OCI-LY7 (cell line): ENCODE data around the gene CDC6. TPM values are rescaled to one million over a fixed set of nuclear protein-coding genes. Genes with fewer than 3 reads are reported as not detected.
A peak's percentile ranks its signal among the peaks of the same experiment; 100 is the strongest.

Experiments
- BruUV-seq: library from RNA; stranded (reverse); fragments of 400-500 nt; replicated peaks from 2 replicates; lab custom pipeline; 2021; lab: Mats Ljungman, UMichigan
- CTCF ChIA-PET: fragments of 300-600 bp; sonication (Branson Sonifier 250); formaldehyde crosslinking; loops from one replicate; lab custom pipeline; 2022; ENCODE audit warnings: antibody characterized with exemption; ENCODE audit not compliant: unreplicated experiment; lab: Charles Lee
- POLR2A ChIA-PET: fragments of 300-600 bp; sonication (Branson Sonifier 250); formaldehyde crosslinking; loops from one replicate; lab custom pipeline; 2022; ENCODE audit warnings: antibody characterized with exemption; lab: Charles Lee
- DNase-seq: peaks from one replicate; pipeline ENCODE4 v3.0.0-alpha.2; 2015; ENCODE audit warnings: low spot score
- H2AFZ ChIP-seq: fragments of 200-600 bp; sonication (generic), shearing (Covaris generic); 2 replicates; pipeline ENCODE4 v1.6.1; 2014; ENCODE audit warnings: mild to moderate bottlenecking, antibody characterized with exemption, low read length, moderate library complexity
- H3K27ac ChIP-seq: fragments of 200-600 bp; sonication (generic); 2 replicates; pipeline ENCODE4 v1.5.1; 2014; ENCODE audit warnings: mixed run types, low read depth, mild to moderate bottlenecking, moderate library complexity, low read length, inconsistent platforms; ENCODE audit not compliant: poor library complexity, severe bottlenecking
- H3K36me3 ChIP-seq: fragments of 200-600 bp; sonication (generic); 2 replicates; pipeline ENCODE4 v1.6.1; 2014; ENCODE audit warnings: mild to moderate bottlenecking, antibody characterized with exemption, low read length, moderate library complexity, mixed read lengths; ENCODE audit not compliant: insufficient read depth
- H3K4me1 ChIP-seq: fragments of 200-600 bp; sonication (generic); 2 replicates; pipeline ENCODE4 v1.5.1; 2014; ENCODE audit warnings: mild to moderate bottlenecking, low read length; ENCODE audit not compliant: insufficient read depth, poor library complexity, severe bottlenecking
- H3K4me2 ChIP-seq: fragments of 200-600 bp; sonication (generic); 2 replicates; pipeline ENCODE4 v1.6.1; 2014; ENCODE audit warnings: mild to moderate bottlenecking, low read length
- H3K4me3 ChIP-seq: fragments of 200-600 bp; sonication (generic); 2 replicates; pipeline ENCODE4 v1.5.1; 2014; ENCODE audit warnings: mild to moderate bottlenecking, low read depth, low read length; ENCODE audit not compliant: poor library complexity, severe bottlenecking
- H3K79me2 ChIP-seq: fragments of 200-600 bp; sonication (generic); 2 replicates; pipeline ENCODE4 v1.6.1; 2016; ENCODE audit warnings: low read depth, mild to moderate bottlenecking, low read length, moderate library complexity, mixed read lengths; ENCODE audit not compliant: insufficient read depth
- H3K9me2 ChIP-seq: fragments of 200-600 bp; sonication (generic); 2 replicates; pipeline ENCODE4 v1.6.1; 2016; ENCODE audit warnings: mild to moderate bottlenecking, low read length, mixed read lengths; ENCODE audit not compliant: insufficient read depth
- H3K9me3 ChIP-seq: fragments of 200-600 bp; sonication (generic); 2 replicates; pipeline ENCODE4 v1.6.1; 2014; ENCODE audit warnings: mild to moderate bottlenecking, mixed run types, low read length, mixed read lengths
- H4K20me1 ChIP-seq: fragments of 200-600 bp; sonication (generic); 2 replicates; pipeline ENCODE4 v1.6.1; 2014; ENCODE audit warnings: mild to moderate bottlenecking, antibody characterized with exemption, low read length, moderate library complexity, mixed read lengths; ENCODE audit not compliant: insufficient read depth
- CTCF ChIP-seq: fragments of 200-600 bp; sonication (generic); conservative IDR thresholded peaks from 2 replicates; pipeline ENCODE4 v1.5.1; 2014; ENCODE audit warnings: mild to moderate bottlenecking, antibody characterized with exemption, low read length, moderate library complexity, mixed read lengths
- EZH2phosphoT487 ChIP-seq: fragments of 200-600 bp; sonication (generic); IDR thresholded peaks from 2 replicates; pipeline ENCODE4 v1.6.1; 2018; ENCODE audit warnings: low read depth, borderline replicate concordance, mild to moderate bottlenecking, mixed run types, antibody characterized with exemption, low read length, moderate library complexity, mixed read lengths
- intact Hi-C: fragments of 100-400 bp; cut with micrococcal nuclease; formaldehyde crosslinking; loops from one replicate; pipeline ENCODE4 v1.10.0; 2022; ENCODE audit not compliant: unreplicated experiment
- total RNA-seq, 2 experiments: library from RNA; depleted of rRNA in 1 of 2; stranded (reverse); fragments of >200 nt in 1 of 2; shearing (Covaris generic) in 1 of 2; gene quantifications; 2 replicates each; pipeline ENCODE4 v1.2.3, GENCODE V29; 2014 to 2022

The CDC6 gene
- total RNA-seq, 2 experiments from 2014 or later, result 75.2 to 132 TPM

GRCh38 chr17:40326832-40327199 is 39.1 kb downstream of the CDC6 start:
- ChIA-PET POLR2A (interaction anchor here (0.6 to 2.9 kb wide), 3 partner anchors 12 to 381 kb away, joined by 3 to 13 read pairs (median 3); partner anchors contain the start of gene CDC6), CTCF (interaction anchor here (1.1 kb wide), 1 partner anchor 20 kb away, joined by 3 read pairs; no protein-coding TSS in a partner anchor)
- intact Hi-C loops, result no loop called here
- Histone ChIP-seq H3K4me2 (peak overlapping the region; percentile 50), H3K79me2 (no peaks in the 10 kb centered on the region), H3K27ac (no peak overlapping the region), H3K36me3 (no peaks in the 10 kb centered on the region), H3K4me1 (peaks cover 68% of the 10 kb centered on the region), H3K9me3 (no peaks in the 10 kb centered on the region), H2AFZ (no peak overlapping the region), H4K20me1 (peaks cover 18% of the 10 kb centered on the region), H3K9me2 (no peaks in the 10 kb centered on the region), H3K4me3 (no peak overlapping the region)
- DNase-seq, result no peak
- TF ChIP-seq EZH2phosphoT487 (no peak), CTCF (no peak)
- no TSS peak for BruUV-seq

GRCh38 chr17:40327244-40327729 is 39.6 kb downstream of the CDC6 start:
- DNase-seq, result no peak
- Histone ChIP-seq H3K4me2 (peak overlapping the region; percentile 50; the same call in 1 of the 2 replicates), H3K4me3 (no peak overlapping the region), H3K4me1 (peaks cover 64% of the 10 kb centered on the region), H3K36me3 (no peaks in the 10 kb centered on the region), H4K20me1 (peaks cover 14% of the 10 kb centered on the region; the same call in 1 of the 2 replicates), H3K9me2 (no peaks in the 10 kb centered on the region), H3K9me3 (no peaks in the 10 kb centered on the region), H2AFZ (no peak overlapping the region), H3K79me2 (no peaks in the 10 kb centered on the region), H3K27ac (no peak overlapping the region)
- TF ChIP-seq CTCF (no peak), EZH2phosphoT487 (no peak)
- no TSS peak for BruUV-seq
- intact Hi-C loops, result no loop called here
- ChIA-PET POLR2A (interaction anchor here (1.0 to 2.9 kb wide), 3 partner anchors 10 to 39 kb away, joined by 3 to 13 read pairs (median 4); partner anchors contain the start of gene CDC6), CTCF (no interaction called here)

GRCh38 chr17:40327735-40328385 is 40.2 kb downstream of the CDC6 start:
- no peak for DNase-seq
- peaks cover 58% of the 10 kb centered on the region for H3K4me1 ChIP-seq
- no peak overlapping the region for H2AFZ ChIP-seq
- H3K36me3 ChIP-seq, result no peaks in the 10 kb centered on the region
- H3K79me2 ChIP-seq, result no peaks in the 10 kb centered on the region
- BruUV-seq, result no TSS peak
- no peak for TF ChIP-seq CTCF
- TF ChIP-seq EZH2phosphoT487, result no peak
- H3K4me3 ChIP-seq, result no peak overlapping the region
- no peaks in the 10 kb centered on the region for H3K9me2 ChIP-seq
- H3K27ac ChIP-seq, result no peak overlapping the region
- no peaks in the 10 kb centered on the region for H3K9me3 ChIP-seq
- POLR2A ChIA-PET, result interaction anchor here (0.7 to 2.9 kb wide), 4 partner anchors 10 to 40 kb away, joined by 3 to 13 read pairs (median 7); partner anchors contain the start of gene CDC6
- H4K20me1 ChIP-seq, result peaks cover 14% of the 10 kb centered on the region; the same call in 1 of the 2 replicates
- CTCF ChIA-PET, result no interaction called here
- intact Hi-C loops, result no loop called here
- H3K4me2 ChIP-seq, result no peak overlapping the region
